Upper lobe of left lung (tissue), 6 donors: ENCODE results near the gene BCL2. TPM values are rescaled to one million over a fixed set of nuclear protein-coding genes. Genes with fewer than 3 reads are reported as not detected.

Experiments used
- ATAC-seq, 2 donors: fragments of 200-7000 bp; cut with Tn5 transposase; one replicate each; pipeline ENCODE4 v1.9.1; 2022; ENCODE audit warnings: mild to moderate bottlenecking in 2 of 2, moderate library complexity in 2 of 2; ENCODE audit not compliant: low FRiP score in 2 of 2
- DNase-seq, 2 donors: peaks; one replicate each; pipeline ENCODE4 v3.0.0-alpha.2; 2019 to 2020
- H3K27ac ChIP-seq, 4 donors: fragments of 200-600 bp; sonication (generic); one replicate each; pipeline ENCODE4 v1.5.1; 2016 to 2019
- H3K27me3 ChIP-seq, 4 donors: fragments of 200-600 bp; sonication (generic); one replicate each; pipeline ENCODE4 v1.5.1; 2017 to 2019
- H3K36me3 ChIP-seq, 4 donors: fragments of 200-600 bp; sonication (generic); one replicate each; pipeline ENCODE4 v1.5.1; 2016 to 2019
- H3K4me1 ChIP-seq, 4 donors: fragments of 200-600 bp; sonication (generic); one replicate each; pipeline ENCODE4 v1.5.1; 2018 to 2019
- H3K4me3 ChIP-seq, 4 donors: fragments of 200-600 bp; sonication (generic); one replicate each; pipeline ENCODE4 v1.5.1; 2017 to 2019; ENCODE audit warnings: mild to moderate bottlenecking in 2 of 4, moderate library complexity in 1 of 4
- H3K9me3 ChIP-seq, 4 donors: fragments of 200-600 bp; sonication (generic); one replicate each; pipeline ENCODE4 v1.5.1; 2018 to 2019
- EP300 ChIP-seq, 4 donors: sonication (generic); formaldehyde crosslinking; IDR thresholded peaks; one replicate each; pipeline ENCODE4 v1.5.1; 2017; ENCODE audit warnings: antibody characterized with exemption in 4 of 4, control low read depth in 2 of 4
- POLR2A ChIP-seq, 4 donors: fragments of 450-650 bp; IDR thresholded peaks; one replicate each; pipeline ENCODE4 v1.5.1; 2016 to 2017; ENCODE audit warnings: antibody characterized with exemption in 4 of 4, mild to moderate bottlenecking in 2 of 4
- POLR2AphosphoS5 ChIP-seq, 2 donors: sonication (generic); formaldehyde crosslinking; IDR thresholded peaks; one replicate each; pipeline ENCODE4 v1.5.1; 2017; ENCODE audit warnings: antibody characterized with exemption in 2 of 2
- WGBS, 2 donors: methylation state at CpG; one replicate each; pipeline ENCODE4 v1.1.5; 2017 to 2018; 5-methylcytosine and 5-hydroxymethylcytosine counted together
- total RNA-seq, 6 donors: library from RNA; depleted of rRNA in 4 of 6; stranded (reverse); fragments of >200 nt in 4 of 6; gene quantifications; one replicate each; pipeline versions ENCODE4 v1.1.0 to v1.2.1, GENCODE V29; 2016 to 2021
- TF ChIP-seq, protein P1 (sequence below), 6 experiments: fragments of 450-650 bp in 4 of 6; fragments of 200-600 bp in 2 of 6; sonication (generic) in 2 of 6; IDR thresholded peaks; one replicate each; pipeline ENCODE4 v1.5.1; 2016 to 2019; ENCODE audit warnings: antibody characterized with exemption in 6 of 6
- donor health status: DM: no; HTN: no; CAD: no; lungs with moderate emphysema.
- donor health status: DM: no; HTN: yes; CAD: no; lungs with severe emphysema.

Gene BCL2
- total RNA-seq, 6 donors from 2014 or later: 5.9 to 19.9 (median 11.4) TPM

DNA sequence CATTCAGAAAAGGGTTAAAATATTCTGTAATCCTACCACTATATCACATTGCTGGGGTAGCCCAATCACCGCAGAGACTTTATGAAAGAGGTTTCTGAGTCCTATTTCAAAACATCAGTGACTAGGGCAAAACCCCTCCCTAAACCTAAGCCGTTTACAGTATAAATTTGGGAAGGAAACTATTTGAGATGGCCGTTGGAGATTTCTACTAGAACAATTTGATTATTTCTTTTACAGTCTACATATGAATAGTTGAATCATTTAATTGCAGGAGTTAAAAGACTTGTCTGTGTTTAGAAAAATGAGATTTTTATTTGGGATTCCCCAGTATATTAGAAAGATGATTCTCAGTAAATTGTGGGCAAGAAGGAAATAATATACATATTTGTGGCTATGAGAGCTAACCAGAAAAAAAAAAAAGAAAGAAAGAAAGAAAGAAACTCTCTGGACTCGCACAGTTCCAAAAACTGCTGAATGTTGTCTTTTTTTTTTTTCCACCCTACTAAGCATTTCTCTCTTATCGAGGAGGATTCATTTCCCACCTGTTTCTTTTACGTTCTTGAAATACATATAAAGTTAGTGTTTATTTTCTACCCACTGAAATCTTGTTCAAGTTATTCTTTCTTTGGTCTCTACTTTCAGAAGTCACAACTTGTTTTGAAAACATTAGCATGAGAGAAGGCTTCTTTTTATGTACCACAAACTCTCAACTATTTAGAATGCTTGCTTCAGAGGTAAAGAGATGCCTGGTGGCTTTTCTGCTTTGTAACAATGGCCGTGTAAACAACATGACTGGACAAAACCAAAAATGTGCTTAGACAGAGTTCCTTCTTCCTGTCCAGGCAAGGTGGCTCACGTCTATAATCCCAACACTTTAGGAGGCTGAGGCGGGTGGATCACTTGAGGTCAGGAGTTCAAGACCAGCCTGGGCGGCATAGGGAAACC lies 65.9 kb downstream of the BCL2 start:
- DNase-seq (no peak), ATAC-seq (peak in 1 of 2 donors; percentile 79)
- H3K27me3 ChIP-seq: no peaks in the 10 kb centered on the region
- H3K4me1 ChIP-seq: peaks cover 0 to 8% (median 6%) of the 10 kb centered on the region in 4 donors
- H3K27ac ChIP-seq: peak overlapping the region in 2 of 4 donors; percentile 25 to 61
- H3K36me3 ChIP-seq: no peaks in the 10 kb centered on the region
- no peaks in the 10 kb centered on the region for H3K9me3 ChIP-seq
- H3K4me3 ChIP-seq: no peak overlapping the region
- TF ChIP-seq, protein P1, sequence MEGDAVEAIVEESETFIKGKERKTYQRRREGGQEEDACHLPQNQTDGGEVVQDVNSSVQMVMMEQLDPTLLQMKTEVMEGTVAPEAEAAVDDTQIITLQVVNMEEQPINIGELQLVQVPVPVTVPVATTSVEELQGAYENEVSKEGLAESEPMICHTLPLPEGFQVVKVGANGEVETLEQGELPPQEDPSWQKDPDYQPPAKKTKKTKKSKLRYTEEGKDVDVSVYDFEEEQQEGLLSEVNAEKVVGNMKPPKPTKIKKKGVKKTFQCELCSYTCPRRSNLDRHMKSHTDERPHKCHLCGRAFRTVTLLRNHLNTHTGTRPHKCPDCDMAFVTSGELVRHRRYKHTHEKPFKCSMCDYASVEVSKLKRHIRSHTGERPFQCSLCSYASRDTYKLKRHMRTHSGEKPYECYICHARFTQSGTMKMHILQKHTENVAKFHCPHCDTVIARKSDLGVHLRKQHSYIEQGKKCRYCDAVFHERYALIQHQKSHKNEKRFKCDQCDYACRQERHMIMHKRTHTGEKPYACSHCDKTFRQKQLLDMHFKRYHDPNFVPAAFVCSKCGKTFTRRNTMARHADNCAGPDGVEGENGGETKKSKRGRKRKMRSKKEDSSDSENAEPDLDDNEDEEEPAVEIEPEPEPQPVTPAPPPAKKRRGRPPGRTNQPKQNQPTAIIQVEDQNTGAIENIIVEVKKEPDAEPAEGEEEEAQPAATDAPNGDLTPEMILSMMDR (IDR thresholded peaks at IDR 0.05): no peak
- no peak for TF ChIP-seq POLR2A (IDR thresholded peaks at IDR 0.05)
- TF ChIP-seq POLR2AphosphoS5 (IDR thresholded peaks at IDR 0.05): no peak
- TF ChIP-seq EP300 (IDR thresholded peaks at IDR 0.05): no peak
- WGBS, 2 donors: 40 to 45% methylated on average over 10 of the region's 10 CpGs

DNA sequence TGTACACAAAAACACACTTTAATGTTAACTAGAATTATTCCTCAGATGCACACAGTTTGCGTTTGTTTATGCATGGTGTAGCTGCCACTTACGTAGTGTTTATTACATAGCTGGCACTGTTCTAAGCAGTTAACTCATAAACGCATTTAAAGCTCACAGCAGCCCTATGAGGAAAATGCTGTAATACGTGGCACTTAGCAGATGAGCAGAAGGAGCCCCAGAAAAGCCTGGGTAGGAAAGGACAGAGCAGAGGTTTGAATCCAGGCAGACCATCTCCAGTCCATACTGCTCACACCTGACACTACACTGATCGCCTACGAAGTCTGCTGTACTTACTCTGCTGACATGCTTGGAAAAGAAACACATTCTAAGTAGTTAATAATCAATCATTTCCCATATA lies 66.6 kb downstream of the BCL2 start:
- ATAC-seq: no peak
- peaks cover 0 to 8% (median 6%) of the 10 kb centered on the region in 4 donors for H3K4me1 ChIP-seq
- no peak overlapping the region for H3K4me3 ChIP-seq
- H3K27me3 ChIP-seq: no peaks in the 10 kb centered on the region
- no peaks in the 10 kb centered on the region for H3K36me3 ChIP-seq
- H3K9me3 ChIP-seq: no peaks in the 10 kb centered on the region
- TF ChIP-seq, protein P1 (IDR thresholded peaks at IDR 0.05): no peak
- no peak for TF ChIP-seq EP300 (IDR thresholded peaks at IDR 0.05)
- TF ChIP-seq POLR2AphosphoS5 (IDR thresholded peaks at IDR 0.05): no peak
- TF ChIP-seq POLR2A (IDR thresholded peaks at IDR 0.05): no peak
- H3K27ac ChIP-seq: peak overlapping the region in 1 of 4 donors; percentile 61
- WGBS, 2 donors: 50 to 60% methylated on average over 6 of the region's 6 CpGs
- no peak for DNase-seq

DNA sequence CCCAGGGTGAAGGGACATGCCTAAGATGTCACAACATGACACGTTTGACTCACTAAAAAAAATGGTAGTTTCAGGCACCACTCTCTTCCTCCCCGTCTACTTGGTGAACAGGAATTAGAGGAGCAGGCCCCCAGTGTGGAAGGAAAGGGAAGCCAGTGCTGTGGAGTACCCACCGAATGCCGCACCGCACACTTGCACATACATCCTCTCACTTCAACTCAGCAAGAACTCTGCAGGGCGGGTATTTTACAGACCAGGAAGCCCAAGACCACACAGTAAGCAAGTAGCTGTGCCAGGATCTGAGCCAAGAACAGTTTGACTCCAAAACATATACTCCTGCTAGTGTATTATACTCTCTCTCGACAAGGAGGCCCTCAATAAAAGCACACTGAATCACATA lies 69.8 kb downstream of the BCL2 start:
- TF ChIP-seq POLR2A (IDR thresholded peaks at IDR 0.05): no peak
- TF ChIP-seq EP300 (IDR thresholded peaks at IDR 0.05): no peak
- TF ChIP-seq POLR2AphosphoS5 (IDR thresholded peaks at IDR 0.05): no peak
- TF ChIP-seq, protein P1 (IDR thresholded peaks at IDR 0.05): no peak
- peak; percentile 59 to 60 for ATAC-seq
- H3K36me3 ChIP-seq: no peaks in the 10 kb centered on the region
- 55 to 62% methylated on average over 7 of the region's 7 CpGs for WGBS, 2 donors
- peaks cover 0 to 10% (median 7%) of the 10 kb centered on the region in 4 donors for H3K4me1 ChIP-seq
- H3K9me3 ChIP-seq: no peaks in the 10 kb centered on the region
- no peak for DNase-seq
- H3K4me3 ChIP-seq: no peak overlapping the region
- no peaks in the 10 kb centered on the region for H3K27me3 ChIP-seq
- peak overlapping the region in 3 of 4 donors; percentile 34 to 65 (median 49) for H3K27ac ChIP-seq

DNA sequence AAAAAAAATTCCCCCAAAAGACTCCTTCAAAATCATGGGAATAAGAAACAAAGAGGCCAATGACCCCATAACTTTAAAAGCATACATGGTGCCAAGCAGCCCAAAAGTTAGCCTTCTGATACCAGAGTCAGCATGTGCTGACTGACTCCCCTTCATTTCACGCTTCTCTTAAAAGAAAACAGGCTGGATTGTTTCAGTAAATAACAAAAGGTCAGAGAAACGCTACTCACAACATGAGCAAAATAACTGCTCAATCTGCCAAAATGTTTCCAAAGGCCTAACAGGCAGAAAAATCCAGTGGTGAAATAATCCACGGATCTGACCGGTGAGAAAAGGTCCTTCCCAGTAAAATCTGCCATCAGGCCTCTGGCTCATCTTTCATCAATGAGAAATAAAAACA lies 71.6 kb downstream of the BCL2 start:
- Histone ChIP-seq H3K27ac (peak overlapping the region in 1 of 4 donors; percentile 35), H3K4me3 (no peak overlapping the region), H3K27me3 (no peaks in the 10 kb centered on the region), H3K36me3 (no peaks in the 10 kb centered on the region), H3K4me1 (peaks cover 0 to 4% (median 3%) of the 10 kb centered on the region in 4 donors), H3K9me3 (no peaks in the 10 kb centered on the region)
- TF ChIP-seq, protein P1 (IDR thresholded peaks at IDR 0.05): no peak
- TF ChIP-seq POLR2A (IDR thresholded peaks at IDR 0.05): no peak
- TF ChIP-seq POLR2AphosphoS5 (IDR thresholded peaks at IDR 0.05): no peak
- no peak for TF ChIP-seq EP300 (IDR thresholded peaks at IDR 0.05)
- DNase-seq (no peak), ATAC-seq (no peak)
- WGBS, 2 donors: 76 to 82% methylated on average over 4 of the region's 4 CpGs
